Liver (tissue), 9 donors: ENCODE data around the gene PRR36. TPM values are rescaled to one million over a fixed set of nuclear protein-coding genes. Genes with fewer than 3 reads are reported as not detected.

Source experiments
- DNase-seq: peaks from one replicate; pipeline ENCODE4 v3.0.0-alpha.2; 2017; ENCODE audit warnings: low spot score
- H3K27ac ChIP-seq, 2 donors: one replicate each; pipeline ENCODE4 v1.7.0; 2013; ENCODE audit warnings: inconsistent platforms in 2 of 2, low read length in 2 of 2, control low read depth in 1 of 2, low read depth in 1 of 2, mild to moderate bottlenecking in 1 of 2
- H3K27me3 ChIP-seq, 4 donors: one replicate each; pipeline versions ENCODE4 v1.6.1 to v1.7.0; 2013; ENCODE audit warnings: low read length in 3 of 4, inconsistent platforms in 1 of 4, mild to moderate bottlenecking in 1 of 4, moderate library complexity in 1 of 4; ENCODE audit not compliant: control insufficient read depth in 4 of 4, insufficient read depth in 4 of 4
- H3K36me3 ChIP-seq, 4 donors: one replicate each; pipeline versions ENCODE4 v1.6.1 to v1.7.0; 2013; ENCODE audit warnings: low read length in 3 of 4, mild to moderate bottlenecking in 3 of 4, low read depth in 1 of 4, moderate library complexity in 1 of 4; ENCODE audit not compliant: control insufficient read depth in 4 of 4, insufficient read depth in 3 of 4
- H3K4me1 ChIP-seq, 4 donors: one replicate each; pipeline versions ENCODE4 v1.6.1 to v1.7.0; 2013; ENCODE audit warnings: low read length in 3 of 4, mild to moderate bottlenecking in 3 of 4, moderate library complexity in 1 of 4; ENCODE audit not compliant: control insufficient read depth in 4 of 4, insufficient read depth in 4 of 4
- H3K4me3 ChIP-seq, 3 donors: one replicate each; pipeline versions ENCODE4 v1.6.1 to v1.7.0; 2013; ENCODE audit warnings: low read length in 3 of 3, control low read depth in 1 of 3, low read depth in 1 of 3, mild to moderate bottlenecking in 1 of 3
- H3K9ac ChIP-seq, 2 donors: one replicate each; pipeline ENCODE4 v1.7.0; 2013; ENCODE audit warnings: low read length in 2 of 2, mild to moderate bottlenecking in 2 of 2, moderate library complexity in 2 of 2, control low read depth in 1 of 2, low read depth in 1 of 2
- H3K9me3 ChIP-seq, 4 donors: one replicate each; pipeline versions ENCODE4 v1.6.1 to v1.7.0; 2013; ENCODE audit warnings: low read length in 3 of 4; ENCODE audit not compliant: control insufficient read depth in 4 of 4
- ATF3 ChIP-seq: IDR thresholded peaks from 2 replicates; pipeline ENCODE4 v1.6.1; 2016; ENCODE audit warnings: antibody characterized with exemption
- CTCF ChIP-seq: fragments of 150-350 bp; IDR thresholded peaks from 2 replicates; pipeline ENCODE4 v1.5.1; 2017; ENCODE audit warnings: improper control_type of control experiment, low read depth, low read length; ENCODE audit not compliant: missing input control
- EGR1 ChIP-seq, 2 donors: IDR thresholded peaks; 2 replicates each; pipeline ENCODE4 v1.6.1; 2016 to 2018; ENCODE audit warnings: antibody characterized with exemption in 2 of 2, low read depth in 2 of 2
- FOXA1 ChIP-seq: IDR thresholded peaks from 2 replicates; pipeline ENCODE4 v1.6.1; 2016; ENCODE audit warnings: antibody characterized with exemption
- FOXA2 ChIP-seq: IDR thresholded peaks from 2 replicates; pipeline ENCODE4 v1.6.1; 2016; ENCODE audit warnings: antibody characterized with exemption
- GABPA ChIP-seq, 2 donors: IDR thresholded peaks in 1 of 2; conservative IDR thresholded peaks in 1 of 2; 2 replicates each; pipeline ENCODE4 v1.6.1; 2016; ENCODE audit warnings: antibody characterized with exemption in 2 of 2, mild to moderate bottlenecking in 1 of 2, moderate library complexity in 1 of 2
- HNF4A ChIP-seq, 2 donors: conservative IDR thresholded peaks; 2 replicates each; pipeline ENCODE4 v1.6.1; 2016; ENCODE audit warnings: antibody characterized with exemption in 2 of 2, mild to moderate bottlenecking in 2 of 2
- HNF4G ChIP-seq: IDR thresholded peaks from 2 replicates; pipeline ENCODE4 v1.6.1; 2016; ENCODE audit warnings: antibody characterized with exemption
- JUND ChIP-seq, 2 donors: IDR thresholded peaks; 2 replicates each; pipeline ENCODE4 v1.6.1; 2016; ENCODE audit warnings: antibody characterized with exemption in 2 of 2
- MAX ChIP-seq: IDR thresholded peaks from 2 replicates; pipeline ENCODE4 v1.6.1; 2016; ENCODE audit warnings: antibody characterized with exemption
- NR2F2 ChIP-seq: IDR thresholded peaks from 2 replicates; pipeline ENCODE4 v1.6.1; 2016; ENCODE audit warnings: antibody characterized with exemption
- RAD21 ChIP-seq, 2 donors: IDR thresholded peaks; 2 replicates each; pipeline ENCODE4 v1.6.1; 2016; ENCODE audit warnings: antibody characterized with exemption in 2 of 2, mild to moderate bottlenecking in 2 of 2
- REST ChIP-seq: IDR thresholded peaks from 2 replicates; pipeline ENCODE4 v1.6.1; 2016; ENCODE audit warnings: antibody characterized with exemption, mild to moderate bottlenecking
- RXRA ChIP-seq, 2 donors: IDR thresholded peaks; 2 replicates each; pipeline ENCODE4 v1.6.1; 2017 to 2018; ENCODE audit warnings: antibody characterized with exemption in 2 of 2, mild to moderate bottlenecking in 1 of 2
- SP1 ChIP-seq: IDR thresholded peaks from 2 replicates; pipeline ENCODE4 v1.6.1; 2018; ENCODE audit warnings: antibody characterized with exemption, mild to moderate bottlenecking
- TAF1 ChIP-seq: conservative IDR thresholded peaks from 2 replicates; pipeline ENCODE4 v1.6.1; 2016; ENCODE audit warnings: antibody characterized with exemption, mild to moderate bottlenecking
- YY1 ChIP-seq: IDR thresholded peaks from 2 replicates; pipeline ENCODE4 v1.6.1; 2016; ENCODE audit warnings: antibody characterized with exemption, mild to moderate bottlenecking
- ZBTB33 ChIP-seq: IDR thresholded peaks from 2 replicates; pipeline ENCODE4 v1.6.1; 2016; ENCODE audit warnings: antibody characterized with exemption
- WGBS: extraction: QIAGEN DNeasy Blood & Tissue Kit; methylation state at CpG from one replicate; pipeline ENCODE4 v1.1.7; 2013; 5-methylcytosine and 5-hydroxymethylcytosine counted together
- polyA plus RNA-seq, 2 donors: library from polyadenylated mRNA; stranded (reverse) in 1 of 2; unstranded in 1 of 2; fragments of 200-250 nt in 1 of 2; fragments of >200 nt in 1 of 2; fragmentation: Nextera tagmentation in 1 of 2; extraction: Ambion mirVana in 1 of 2; gene quantifications; one replicate each; pipeline versions ENCODE4 v1.2.1 to v1.2.3, GENCODE V29; 2013 to 2015
- total RNA-seq, 2 donors: library from RNA; depleted of rRNA; stranded (reverse); fragments of >200 nt; gene quantifications; one replicate each; pipeline ENCODE4 v1.2.3, GENCODE V29; 2014
- donor health status: healthy.
- donor health status: healthy.
- donor health status: healthy.
- donor health status: healthy.
- donor health status: healthy.

The PRR36 gene
- total and polyA plus RNA-seq, 4 donors: 0.02 to 0.03 TPM; not detected in 2

GRCh38 chr19:7919610-7920518, 45.7 kb upstream of the PRR36 start, which contains the start of gene SNAPC2:
SNAPC2 (plus strand) TSS chr19:7920338; CDS start chr19:7920367, 29 bp downstream.
- peaks cover 0 to 12% (median 5%) of the 10 kb centered on the region in 4 donors for H3K36me3 ChIP-seq
- DNase-seq: peak; percentile 99
- 4% methylated on average over 62 of the region's 62 CpGs for WGBS
- no peaks in the 10 kb centered on the region for H3K9me3 ChIP-seq
- TF ChIP-seq HNF4A (conservative IDR thresholded peaks at IDR 0.05) (peak; percentile 71 to 81), ATF3 (no peak), SP1 (peak; percentile 78), FOXA2 (no peak), RAD21 (IDR thresholded peaks at IDR 0.05) (no peak), MAX (no peak), YY1 (peak; percentile 88), HNF4G (no peak), REST (peak; percentile 58), ZBTB33 (no peak), FOXA1 (no peak), JUND (IDR thresholded peaks at IDR 0.05) (no peak), TAF1 (no peak), GABPA (IDR thresholded peaks at IDR 0.05 in 1 of 2, conservative IDR thresholded peaks at IDR 0.05 in 1 of 2) (peak in 1 of 2 donors; percentile 15), EGR1 (IDR thresholded peaks at IDR 0.05; ENCODE audit: low read depth in 2 of 2) (peak in 1 of 2 donors; percentile 68), NR2F2 (no peak), RXRA (IDR thresholded peaks at IDR 0.05) (peak; percentile 50 to 73), CTCF (no peak)
- H3K4me1 ChIP-seq: peaks cover 23 to 56% (median 35%) of the 10 kb centered on the region in 4 donors
- no peaks in the 10 kb centered on the region for H3K27me3 ChIP-seq
- H3K9ac ChIP-seq: peak within 1 kb of the TSS; percentile 80 to 84
- peak within 1 kb of the TSS; percentile 79 to 91 for H3K27ac ChIP-seq
- H3K4me3 ChIP-seq: peak within 1 kb of the TSS; percentile 89 to 98 (median 97)
